ENCODE data around the gene RARRES2. TPM values are rescaled to one million over a fixed set of nuclear protein-coding genes. Genes with fewer than 3 reads are reported as not detected.

The RARRES2 gene
- total RNA-seq, 1 experiment from 2014 or later: not detected

DNA sequence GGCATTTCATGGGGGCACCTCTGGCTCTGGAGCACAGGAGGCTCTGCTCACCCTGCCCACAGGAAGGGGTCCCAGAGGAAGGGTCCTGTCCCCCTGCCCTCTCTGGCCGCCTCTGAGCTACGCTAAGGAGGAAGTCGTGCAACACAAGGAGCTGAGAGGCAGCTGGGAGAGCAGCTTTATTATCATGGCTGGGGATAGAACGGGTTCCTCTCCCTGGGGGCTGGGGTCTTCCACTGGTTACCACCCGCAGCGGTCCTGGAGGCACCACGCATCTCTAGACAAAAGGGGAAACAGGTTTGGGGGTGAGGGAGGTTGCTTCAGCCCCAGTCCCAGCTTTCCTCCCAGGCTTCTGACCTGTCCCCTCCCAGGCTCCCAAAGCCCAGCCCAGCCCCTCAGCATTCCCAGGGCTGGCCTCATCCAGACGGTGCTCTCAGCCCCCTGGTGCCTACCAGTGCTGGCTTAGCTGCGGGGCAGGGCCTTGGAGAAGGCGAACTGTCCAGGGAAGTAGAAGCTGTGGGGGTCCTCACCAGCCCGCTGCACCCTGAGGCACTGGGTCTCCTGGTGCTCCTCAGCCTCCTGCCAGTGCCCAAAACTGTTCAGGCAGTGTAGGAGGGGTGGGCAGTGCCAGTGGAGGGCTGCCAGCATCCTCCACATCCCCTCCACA lies 3.1 kb downstream of the RARRES2 start:
- DNase-seq (ENCODE audit: low read depth): no peak

DNA sequence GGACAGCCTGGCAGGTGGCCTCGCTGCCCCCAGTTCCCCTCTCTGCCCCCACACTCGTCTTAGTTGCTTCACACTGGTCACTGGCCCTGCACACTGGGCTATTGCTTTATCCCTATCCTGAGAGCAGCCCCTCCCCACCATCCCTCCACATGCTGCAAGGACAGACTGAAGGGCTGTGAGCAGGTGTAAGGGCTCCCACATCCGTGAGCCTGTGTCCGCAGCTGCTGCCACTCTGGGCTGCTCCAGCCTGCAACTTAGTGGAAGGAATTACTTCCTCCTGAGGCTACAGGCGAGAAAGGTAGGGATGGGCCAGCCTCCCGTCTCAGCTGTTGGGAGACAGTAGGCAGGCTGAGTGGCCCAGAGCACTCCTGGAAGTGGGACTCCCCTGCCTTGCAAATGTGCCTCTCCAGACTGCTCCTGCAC lies 3.8 kb downstream of the RARRES2 start:
- no peak for DNase-seq (ENCODE audit: low read depth)

DNA sequence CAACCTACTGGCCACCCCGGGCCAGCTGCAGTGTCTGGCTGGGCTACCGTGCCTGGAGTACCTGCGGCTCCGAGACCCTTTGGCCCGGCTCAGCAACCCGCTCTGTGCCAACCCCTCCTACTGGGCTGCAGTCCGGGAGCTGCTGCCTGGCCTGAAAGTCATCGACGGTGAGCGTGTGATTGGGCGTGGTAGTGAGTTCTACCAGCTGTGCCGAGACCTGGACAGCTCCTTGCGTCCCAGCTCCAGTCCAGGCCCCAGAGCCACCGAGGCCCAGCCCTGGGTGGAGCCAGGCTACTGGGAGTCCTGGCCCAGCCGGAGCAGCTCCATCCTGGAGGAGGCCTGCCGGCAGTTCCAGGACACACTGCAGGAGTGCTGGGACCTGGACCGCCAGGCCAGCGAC lies 4.2 kb downstream of the RARRES2 start:
- no peak for DNase-seq (ENCODE audit: low read depth)

DNA sequence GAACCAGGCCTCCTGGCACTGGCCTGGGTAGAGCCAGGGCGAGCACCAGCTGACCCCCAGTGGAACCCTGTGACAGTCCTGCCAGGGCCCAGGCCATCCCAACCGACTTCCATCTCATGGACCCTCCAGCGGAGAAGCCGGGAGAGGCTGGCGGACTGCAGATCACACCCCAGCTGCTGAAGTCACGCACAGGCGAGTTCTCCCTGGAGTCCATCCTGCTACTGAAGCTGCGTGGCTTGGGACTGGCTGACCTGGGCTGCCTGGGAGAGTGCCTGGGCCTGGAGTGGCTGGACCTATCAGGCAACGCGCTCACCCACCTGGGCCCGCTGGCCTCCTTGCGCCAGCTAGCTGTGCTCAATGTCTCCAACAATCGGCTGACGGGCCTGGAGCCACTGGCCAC lies 4.7 kb downstream of the RARRES2 start:
- DNase-seq (ENCODE audit: low read depth): no peak

DNA sequence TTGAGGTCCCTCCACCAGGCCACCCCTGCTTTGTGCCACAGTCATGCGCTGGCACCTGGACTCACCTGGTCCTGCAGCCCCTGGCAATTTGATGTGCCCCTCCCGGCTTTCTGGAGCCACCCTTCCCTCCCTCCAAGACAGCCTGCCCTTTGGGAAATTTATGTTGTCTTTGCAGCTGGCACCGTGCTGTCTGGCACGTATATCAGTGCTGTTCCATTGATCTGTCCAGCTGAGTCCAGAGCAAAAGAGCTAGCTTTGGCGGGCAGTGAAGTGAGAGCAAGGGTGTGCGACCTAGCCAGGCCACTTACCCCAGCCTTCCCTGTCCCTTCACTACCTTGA lies 5.7 kb downstream of the RARRES2 start:
- DNase-seq (ENCODE audit: low read depth): no peak

DNA sequence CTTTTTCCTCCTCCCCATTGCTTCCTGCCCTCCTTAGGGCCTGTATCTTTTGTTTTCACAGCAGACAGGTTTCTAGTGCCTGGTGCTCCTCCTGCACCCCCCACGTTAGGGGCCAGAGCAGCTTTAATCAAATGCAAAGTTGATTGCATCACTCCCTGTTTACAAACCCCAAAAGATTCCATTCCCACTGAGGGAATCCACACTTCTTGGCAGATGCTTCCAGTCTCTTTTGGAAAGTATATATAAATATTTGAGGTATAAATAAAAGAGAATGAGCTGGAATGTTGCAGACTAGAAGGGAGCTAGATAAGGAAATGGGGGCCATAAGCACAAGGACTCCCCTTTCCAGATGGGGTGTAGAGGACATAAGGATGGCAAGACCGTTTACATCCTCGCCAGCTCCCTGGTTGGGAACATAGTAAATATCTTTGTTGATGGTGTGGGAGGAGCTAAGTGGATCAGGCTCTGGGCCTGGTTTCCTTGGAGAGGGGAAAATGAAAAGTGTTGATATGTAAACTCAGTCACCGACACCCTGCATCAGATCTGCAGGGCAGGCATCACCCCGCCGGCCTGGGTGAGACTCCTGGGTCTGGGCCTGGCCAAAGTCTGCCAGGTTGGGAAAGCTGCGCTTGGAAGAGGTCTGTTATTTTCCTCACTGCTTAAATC lies 6.2 kb downstream of the RARRES2 start:
- DNase-seq (ENCODE audit: low read depth): no peak

DNA sequence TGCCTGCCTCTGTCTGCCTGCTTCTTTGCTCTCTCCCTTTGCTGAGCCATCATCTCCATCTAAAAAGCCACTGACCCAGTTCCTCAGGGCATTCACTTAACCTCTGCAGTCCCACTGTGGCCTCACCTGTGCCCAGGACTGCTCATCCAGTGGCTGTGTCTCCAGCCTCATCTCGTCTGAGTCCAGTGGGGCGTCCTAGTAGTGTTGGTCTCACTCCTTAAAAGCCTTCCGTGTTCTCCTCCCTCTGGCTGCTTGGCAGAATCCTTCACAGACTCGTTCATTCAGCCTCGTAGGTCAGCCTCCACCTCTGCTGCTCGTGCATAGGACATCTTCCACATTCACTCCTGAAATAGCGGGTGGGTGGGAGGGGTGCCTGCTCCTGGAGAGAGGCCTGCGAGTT lies 7.3 kb downstream of the RARRES2 start:
- DNase-seq (ENCODE audit: low read depth): no peak

DNA sequence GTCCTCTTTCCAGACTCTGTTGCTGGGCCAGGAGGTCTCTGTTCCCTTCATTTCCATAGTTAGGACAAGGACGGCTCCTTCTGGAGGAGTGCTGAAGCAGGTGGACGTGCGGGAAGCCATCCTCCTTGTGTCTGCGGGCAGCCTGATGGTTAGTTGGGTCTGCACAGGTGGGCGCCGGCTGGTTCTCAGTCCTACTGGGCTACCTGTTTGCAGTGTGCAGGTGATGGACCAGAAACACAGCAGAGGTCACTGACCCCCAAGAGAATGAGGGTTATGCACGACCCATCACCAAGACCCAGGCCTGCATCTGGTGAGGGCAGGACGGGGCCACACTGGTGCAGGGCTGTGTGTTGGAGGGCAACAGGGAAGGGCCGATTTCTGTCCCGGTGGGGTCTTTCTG lies 7.8 kb downstream of the RARRES2 start:
- no peak for DNase-seq (ENCODE audit: low read depth)

DNA sequence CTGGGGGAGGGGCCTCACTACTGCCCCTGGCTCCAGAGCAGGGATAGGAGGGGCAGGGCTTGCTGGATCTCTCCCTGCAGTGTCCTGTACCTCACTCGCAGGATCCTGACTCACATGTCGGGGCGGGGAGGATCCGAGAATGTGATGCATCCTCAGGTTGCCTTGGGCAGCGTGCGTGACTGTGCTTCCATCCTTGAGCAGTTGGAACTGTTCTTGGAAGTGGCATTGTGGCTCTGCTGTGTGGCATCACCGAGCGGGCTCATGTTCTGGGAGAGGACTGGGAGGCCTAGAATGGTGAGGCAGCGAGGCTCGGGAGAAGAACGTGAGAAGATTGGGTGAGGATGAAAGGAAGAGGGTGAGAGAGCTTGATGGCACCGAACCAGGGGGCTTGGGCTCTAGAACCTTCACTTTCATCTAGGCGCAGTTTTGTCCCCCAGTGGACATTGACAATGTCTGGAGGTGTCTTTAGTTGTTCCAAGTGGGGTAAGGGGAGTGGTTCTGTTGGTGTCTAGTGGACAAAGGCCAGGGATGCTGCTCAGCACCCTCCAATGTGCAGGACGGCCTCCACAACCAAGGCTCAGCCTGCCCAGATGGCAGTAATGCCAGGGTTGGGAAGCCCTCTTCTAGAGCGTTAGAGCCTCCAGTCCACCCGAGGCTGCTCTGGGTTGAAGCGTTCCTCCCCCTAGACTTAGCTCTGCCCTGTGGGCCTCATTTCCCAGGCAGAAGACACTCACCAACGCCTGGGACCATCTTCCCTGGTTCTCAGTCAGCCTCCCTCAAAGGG lies 8.4 kb downstream of the RARRES2 start:
- no peak for DNase-seq (ENCODE audit: low read depth)

DNA sequence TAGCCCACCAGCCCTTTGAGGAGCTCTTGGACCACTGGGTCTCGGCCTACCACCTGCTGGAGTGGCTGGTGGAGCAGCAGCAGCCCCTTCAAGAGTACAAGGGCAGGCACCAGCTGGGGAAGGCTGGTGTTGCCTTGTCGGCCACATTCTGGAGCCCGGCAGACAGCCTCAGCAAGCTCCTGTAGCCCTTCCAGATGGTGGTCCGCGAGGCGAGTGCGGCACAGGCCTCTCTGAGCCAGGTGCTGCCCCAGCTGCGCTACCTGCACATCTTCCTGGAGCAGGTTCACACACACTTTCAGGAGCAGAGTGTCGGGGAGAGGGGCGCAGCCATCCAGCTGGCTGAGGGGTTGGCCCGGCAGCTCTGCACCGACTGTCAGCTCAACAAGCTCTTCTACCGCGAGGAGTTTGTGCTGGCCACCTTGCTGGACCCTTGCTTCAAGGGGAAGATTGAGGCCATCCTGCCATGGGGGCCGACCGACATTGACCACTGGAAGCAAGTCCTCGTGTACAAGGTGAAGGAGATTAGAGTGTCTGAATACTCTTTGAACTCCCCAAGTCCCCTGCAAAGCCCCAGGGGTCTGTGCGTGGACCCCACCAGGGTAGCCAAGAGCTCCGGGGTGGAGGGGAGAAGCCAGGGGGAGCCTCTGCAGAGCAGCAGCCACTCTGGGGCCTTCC lies 11.1 kb downstream of the RARRES2 start:
- DNase-seq (ENCODE audit: low read depth): no peak

DNA sequence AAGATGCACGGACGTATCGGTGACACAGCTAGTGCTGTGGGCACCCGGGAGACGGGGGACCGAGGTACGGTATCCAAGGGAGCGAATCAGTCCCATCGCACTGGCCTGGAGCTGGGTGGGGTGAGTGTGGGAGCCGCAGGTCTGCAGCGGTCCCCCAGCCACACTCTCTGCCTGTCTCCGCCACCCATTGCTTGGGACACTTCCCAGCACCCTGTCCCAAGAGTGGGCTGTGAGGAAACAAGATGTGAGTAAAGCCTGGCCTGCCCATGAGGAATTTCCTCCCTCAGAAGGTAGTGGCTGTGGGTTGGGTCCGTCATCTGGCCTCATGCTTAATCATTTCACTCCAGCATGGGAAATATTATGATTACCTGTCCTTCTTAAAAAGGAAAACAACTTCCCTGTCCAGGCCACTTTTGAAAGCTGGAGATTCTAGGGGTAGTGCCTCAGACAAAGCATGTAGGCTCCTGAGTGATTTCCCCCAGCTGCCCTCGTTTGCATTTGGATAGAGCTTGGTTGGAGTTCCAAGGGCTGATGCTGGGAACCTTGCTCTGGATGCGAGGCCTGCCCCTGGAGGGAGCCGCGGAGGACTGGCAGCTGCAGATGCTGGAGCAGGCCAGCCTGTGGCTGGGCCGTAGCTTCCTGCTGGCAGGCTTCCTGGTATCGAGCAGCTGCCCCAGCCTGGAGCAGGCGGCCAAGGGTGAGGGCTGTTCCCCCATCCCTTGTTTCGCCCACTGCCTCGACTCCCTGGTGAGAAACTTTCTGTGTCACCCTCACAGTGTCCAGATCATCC lies 11.9 kb downstream of the RARRES2 start:
- no peak for DNase-seq (ENCODE audit: low read depth)

DNA sequence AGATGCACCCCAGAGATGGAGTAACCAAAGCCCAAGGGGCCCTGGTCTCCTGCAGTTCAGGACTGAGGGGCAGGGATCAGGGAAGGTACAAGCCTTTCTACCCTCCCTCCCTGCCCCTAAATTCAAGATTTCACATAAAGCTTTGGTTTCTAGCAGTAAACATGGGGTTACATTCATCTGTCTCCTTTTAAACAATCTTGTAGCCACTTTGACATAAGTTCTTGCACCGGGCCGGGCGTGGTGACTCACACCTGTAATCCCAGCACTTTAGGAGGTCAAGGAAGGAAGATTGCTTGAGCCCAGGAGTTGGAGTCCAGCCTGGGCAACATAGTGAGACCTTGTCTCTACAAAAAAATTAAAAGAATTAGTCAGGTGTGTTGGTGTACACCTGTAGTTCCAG lies 14.1 kb downstream of the RARRES2 start:
- no peak for DNase-seq (ENCODE audit: low read depth)

DNA sequence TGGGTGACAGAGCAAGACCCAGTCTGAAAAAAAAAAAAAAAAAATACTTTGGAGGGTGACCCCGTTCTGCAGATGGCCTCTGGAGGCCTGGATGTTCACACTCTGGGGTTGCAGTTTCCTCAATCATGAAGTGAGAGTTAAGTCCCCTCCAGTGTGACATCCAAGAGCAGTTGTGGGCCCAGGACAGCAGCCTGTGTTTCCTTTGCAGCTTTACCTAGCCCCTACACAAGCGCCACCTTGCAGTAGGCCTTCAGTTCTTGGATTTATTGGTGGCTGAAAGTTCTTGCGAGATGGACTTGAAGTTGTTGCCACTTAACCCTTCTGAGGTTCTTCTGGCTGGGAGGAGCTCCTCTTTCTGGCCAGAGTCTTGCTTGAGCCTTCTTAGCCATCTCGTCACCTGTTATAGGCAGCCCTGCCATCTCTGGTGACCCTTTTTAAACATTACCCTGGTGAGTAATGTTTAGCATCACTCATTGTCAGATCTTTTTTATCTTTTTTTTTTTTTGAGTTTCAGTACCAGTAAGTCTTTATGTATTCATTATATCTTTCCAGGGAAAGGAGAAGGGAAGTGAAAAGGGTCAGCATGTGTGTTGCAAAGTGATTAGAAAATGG lies 14.7 kb downstream of the RARRES2 start:
- no peak for DNase-seq (ENCODE audit: low read depth)

DNA sequence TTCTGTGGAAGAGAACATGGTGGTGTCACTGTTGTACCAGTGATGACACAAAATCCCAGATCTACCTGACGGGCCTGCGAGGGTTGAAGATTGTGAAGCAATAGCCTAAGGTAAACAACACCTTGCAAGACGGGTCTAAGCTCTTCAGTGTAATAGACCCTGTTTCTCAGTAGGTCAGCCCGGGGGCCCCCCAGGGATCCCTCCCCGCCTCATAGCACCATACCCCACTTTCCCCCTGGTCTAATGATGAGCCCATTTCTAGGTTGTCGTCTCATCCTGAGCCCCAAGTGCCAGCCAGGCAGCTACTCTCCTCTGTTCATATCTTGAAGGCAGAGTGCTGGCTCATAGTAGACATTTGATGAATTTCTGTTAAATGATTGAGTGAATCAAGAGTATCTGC lies 15.5 kb downstream of the RARRES2 start:
- DNase-seq (ENCODE audit: low read depth): no peak

DNA sequence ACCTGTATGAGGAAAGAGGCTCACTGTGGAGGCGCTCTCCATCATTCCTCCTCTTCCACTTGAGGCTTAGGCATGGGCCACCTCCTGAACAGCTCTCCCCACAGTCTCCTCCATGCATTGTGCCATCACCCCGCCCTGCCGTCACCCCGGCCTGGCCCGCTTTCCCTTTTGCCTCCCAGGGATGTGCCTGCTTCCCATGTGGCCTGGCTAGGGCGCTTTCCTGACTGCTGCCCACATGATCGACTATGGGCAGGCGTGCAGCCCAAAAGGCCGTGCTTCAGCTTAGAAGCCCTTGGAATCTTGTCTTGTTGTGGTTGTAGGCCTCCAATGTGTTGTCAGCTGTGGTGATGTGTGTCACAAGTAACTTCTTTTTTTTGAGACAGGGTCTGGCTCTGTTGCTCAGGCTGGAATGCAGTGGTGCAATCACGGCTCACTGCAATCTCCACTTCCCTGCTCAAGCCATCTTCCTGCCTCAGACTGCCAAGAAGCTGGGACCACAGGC lies 16.3 kb downstream of the RARRES2 start:
- no peak for DNase-seq (ENCODE audit: low read depth)

DNA sequence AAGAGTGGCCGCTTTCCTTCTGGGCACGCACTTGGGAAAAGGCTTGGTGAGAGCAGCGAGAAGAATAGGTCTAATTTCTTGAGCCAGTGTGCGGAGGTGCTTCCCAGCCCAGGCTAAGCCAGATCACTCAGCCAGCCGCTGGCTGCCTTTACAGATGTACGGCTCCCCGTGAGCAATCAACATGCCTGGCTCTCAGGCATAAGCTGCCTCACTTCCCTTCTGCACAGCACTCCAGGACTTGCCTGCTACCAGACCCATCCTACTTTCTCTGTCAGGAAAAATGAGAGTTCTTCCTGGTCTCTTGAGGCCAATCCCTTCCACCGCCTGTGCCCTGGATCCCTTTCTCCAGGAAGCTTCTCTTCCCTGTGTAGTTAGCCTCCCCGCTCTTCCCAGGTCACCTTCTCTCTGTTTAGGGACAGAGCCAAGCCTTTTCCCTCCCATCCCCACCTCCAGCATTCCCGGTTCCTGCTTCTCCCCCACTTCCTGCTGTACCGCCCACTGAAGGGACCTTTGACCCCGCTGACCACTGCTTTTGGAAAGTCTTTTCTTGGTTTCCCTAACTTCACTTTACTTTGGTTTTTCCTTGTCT lies 17.0 kb downstream of the RARRES2 start:
- DNase-seq (ENCODE audit: low read depth): no peak

DNA sequence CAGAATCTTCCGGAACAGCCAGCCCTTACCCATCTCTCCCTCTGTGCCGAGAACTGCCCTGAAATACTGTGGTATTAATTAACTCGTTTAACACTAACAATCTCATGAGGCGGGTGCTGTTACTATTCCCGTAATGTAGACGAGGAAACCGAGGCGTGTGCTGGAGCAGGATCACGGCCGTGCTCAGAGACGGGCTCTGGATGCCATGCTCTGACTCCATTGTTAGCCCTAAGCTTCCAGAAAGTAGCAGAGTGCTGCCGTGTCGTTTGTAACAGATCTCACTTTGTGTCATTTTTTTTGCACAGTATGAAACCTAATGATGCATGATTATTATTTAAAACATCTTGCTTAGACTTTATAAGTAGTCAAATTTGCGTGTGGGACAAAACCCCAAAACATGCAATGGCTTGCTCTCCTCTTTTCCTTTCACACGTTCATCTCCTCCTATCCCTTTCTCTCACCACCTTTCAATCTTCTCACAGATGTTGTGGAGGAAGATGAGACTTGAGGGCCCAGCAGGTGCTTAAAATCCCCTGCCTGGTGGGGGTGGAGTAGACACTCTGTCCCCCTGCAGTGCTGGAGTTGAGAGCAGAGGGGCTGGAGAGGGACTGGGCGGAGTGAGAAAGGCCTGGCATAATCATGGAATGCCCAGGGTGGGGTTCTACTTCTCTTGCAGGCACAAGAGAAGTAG lies 17.6 kb downstream of the RARRES2 start:
- no peak for DNase-seq (ENCODE audit: low read depth)

DNA sequence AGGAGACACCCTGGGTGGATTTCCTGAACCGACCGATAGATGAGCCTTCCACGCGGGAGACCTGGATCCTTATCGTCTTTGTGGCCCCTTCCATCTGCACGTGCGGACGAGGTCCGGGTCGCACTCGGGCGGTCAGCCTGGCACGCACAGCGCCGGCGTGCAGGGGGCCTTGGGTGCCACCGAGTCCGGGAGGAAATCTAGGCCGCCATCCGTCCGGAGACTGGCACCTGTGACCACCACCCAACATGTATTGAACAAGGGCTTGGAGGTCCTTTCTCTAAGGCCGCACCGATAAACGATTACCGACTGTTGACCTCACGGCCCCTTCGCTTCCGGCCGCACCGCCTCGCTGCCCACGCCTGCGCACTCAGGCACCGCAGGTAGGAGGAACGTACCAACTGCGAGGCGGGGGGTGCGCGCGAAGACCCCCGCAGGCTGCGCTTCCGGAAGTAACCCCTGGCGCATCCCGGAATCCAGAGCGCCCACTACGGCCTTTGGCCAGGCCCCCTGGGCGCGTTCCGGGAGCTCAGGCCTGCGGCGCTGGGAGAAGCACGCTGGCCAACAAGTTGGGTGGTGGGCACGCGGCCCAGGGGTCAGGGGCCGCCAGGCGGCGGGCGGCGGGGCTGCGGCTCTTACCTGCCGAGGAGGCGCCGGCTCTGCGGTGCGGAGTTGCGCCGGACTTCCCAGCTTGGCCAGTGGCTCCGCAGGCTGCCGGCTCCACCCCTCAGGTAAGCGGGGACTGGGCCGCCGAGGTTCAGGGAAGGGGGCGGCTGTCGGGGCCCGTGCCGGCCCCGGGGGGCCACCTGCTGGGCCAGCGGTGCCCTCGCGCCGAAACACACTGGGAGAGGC lies 18.4 kb downstream of the RARRES2 start, which contains the start of the genes ACTR3C and LRRC61:
Gene ACTR3C (minus strand): TSS at position 713 of the 849 bp plus-strand sequence. CDS start 28,249 bp downstream, outside the sequence.
Gene LRRC61 (plus strand): TSS at position 523 of the 849 bp plus-strand sequence. CDS start 13,507 bp downstream, outside the sequence.
- DNase-seq (ENCODE audit: low read depth): no peak

All from HT1080 (cell line).